ENCODE results near the gene SHMT2.

SHMT2 gene

DNA sequence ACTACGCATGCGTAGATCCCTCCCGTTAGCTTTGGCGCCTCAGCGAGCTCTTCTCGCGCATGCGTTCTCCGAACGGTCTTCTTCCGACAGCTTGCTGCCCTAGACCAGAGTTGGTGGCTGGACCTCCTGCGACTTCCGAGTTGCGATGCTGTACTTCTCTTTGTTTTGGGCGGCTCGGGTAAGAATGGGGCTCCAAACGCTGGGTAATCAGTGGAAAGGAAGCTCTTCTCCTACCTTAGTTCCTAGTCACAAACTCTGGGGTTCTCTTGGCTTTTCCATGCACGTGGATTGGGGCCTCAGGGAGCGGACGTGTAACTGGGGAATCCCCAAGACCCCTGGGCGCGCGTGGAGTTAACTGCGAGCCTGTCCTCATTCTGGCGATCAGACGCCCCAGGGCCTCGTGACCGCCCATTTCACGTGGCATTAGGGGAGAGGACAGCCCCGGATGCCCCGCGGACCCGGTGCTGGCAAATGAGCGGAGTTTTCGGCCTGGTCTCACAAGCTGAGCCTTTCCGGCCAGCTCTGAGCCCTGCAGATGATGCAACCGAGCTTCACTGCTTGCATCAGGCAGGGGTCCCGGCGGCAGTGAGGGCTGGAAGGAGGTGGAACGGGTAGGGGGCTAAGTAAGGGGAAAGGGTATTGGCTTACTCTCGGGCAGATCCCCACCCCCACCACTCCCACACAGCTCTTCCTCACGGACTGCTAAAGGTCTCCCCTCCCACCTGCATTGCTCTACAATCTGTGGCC lies at the start of gene SHMT2:
TSS of gene SHMT2 (plus strand) at position 78 of the 747 bp plus-strand sequence. CDS start at position 146, 68 bp downstream.
- Mint-ChIP-seq H3K36me3 (ENCODE audit: low read depth) (peaks cover 50% of the 10 kb centered on the region), H3K27ac (peak within 1 kb of the TSS; percentile 99), H3K4me3 (peak within 1 kb of the TSS; percentile 99), H3K4me1 (ENCODE audit: low read depth) (peaks cover 75% of the 10 kb centered on the region), H3K9me3 (no peaks in the 10 kb centered on the region), H3K27me3 (peaks cover 27% of the 10 kb centered on the region)

DNA sequence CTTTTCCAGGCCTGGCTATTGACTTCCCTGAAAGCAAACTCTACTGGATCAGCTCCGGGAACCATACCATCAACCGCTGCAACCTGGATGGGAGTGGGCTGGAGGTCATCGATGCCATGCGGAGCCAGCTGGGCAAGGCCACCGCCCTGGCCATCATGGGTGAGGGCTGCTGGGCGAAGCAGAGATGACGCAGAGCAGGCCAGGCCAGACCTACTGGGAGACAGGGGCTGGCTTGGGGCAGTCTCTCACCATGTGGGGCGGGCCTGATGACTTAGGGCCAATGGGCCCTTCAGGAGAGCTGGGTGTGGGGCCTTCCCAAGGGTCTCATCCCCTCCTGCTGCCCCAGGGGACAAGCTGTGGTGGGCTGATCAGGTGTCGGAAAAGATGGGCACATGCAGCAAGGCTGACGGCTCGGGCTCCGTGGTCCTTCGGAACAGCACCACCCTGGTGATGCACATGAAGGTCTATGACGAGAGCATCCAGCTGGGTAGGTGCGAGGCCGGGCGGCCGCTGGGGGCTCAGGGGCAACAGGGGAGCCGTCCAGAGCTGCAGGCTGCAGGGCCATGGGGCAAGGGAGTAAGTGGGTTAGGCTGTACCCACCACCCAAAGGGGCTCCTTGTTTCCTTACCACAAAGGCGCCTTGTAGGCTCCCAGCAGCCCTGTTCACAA lies 49.1 kb upstream of the SHMT2 start:
- no peaks in the 10 kb centered on the region for H3K4me1 Mint-ChIP-seq (ENCODE audit: low read depth)
- H3K4me3 Mint-ChIP-seq, result no peak overlapping the region
- H3K36me3 Mint-ChIP-seq (ENCODE audit: low read depth), result no peaks in the 10 kb centered on the region
- no peak overlapping the region for H3K27ac Mint-ChIP-seq
- no peaks in the 10 kb centered on the region for H3K27me3 Mint-ChIP-seq
- H3K9me3 Mint-ChIP-seq, result no peaks in the 10 kb centered on the region

DNA sequence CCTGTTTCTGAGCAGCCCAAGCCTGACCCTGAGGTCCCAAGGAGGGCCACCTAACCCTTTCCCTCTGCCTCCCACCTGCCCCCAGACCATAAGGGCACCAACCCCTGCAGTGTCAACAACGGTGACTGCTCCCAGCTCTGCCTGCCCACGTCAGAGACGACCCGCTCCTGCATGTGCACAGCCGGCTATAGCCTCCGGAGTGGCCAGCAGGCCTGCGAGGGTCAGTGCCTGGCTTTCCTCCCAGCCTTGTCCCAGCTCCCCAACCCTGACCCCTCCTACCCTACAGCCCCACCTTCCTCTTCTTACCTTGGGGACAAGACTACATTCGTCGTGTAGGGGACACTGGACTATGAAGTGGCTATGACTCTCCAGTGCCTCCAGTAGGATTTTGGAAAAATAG lies 48.4 kb upstream of the SHMT2 start:
- H3K9me3 Mint-ChIP-seq, result no peaks in the 10 kb centered on the region
- no peaks in the 10 kb centered on the region for H3K36me3 Mint-ChIP-seq (ENCODE audit: low read depth)
- no peaks in the 10 kb centered on the region for H3K27me3 Mint-ChIP-seq
- no peak overlapping the region for H3K4me3 Mint-ChIP-seq
- H3K27ac Mint-ChIP-seq, result no peak overlapping the region
- no peaks in the 10 kb centered on the region for H3K4me1 Mint-ChIP-seq (ENCODE audit: low read depth)

DNA sequence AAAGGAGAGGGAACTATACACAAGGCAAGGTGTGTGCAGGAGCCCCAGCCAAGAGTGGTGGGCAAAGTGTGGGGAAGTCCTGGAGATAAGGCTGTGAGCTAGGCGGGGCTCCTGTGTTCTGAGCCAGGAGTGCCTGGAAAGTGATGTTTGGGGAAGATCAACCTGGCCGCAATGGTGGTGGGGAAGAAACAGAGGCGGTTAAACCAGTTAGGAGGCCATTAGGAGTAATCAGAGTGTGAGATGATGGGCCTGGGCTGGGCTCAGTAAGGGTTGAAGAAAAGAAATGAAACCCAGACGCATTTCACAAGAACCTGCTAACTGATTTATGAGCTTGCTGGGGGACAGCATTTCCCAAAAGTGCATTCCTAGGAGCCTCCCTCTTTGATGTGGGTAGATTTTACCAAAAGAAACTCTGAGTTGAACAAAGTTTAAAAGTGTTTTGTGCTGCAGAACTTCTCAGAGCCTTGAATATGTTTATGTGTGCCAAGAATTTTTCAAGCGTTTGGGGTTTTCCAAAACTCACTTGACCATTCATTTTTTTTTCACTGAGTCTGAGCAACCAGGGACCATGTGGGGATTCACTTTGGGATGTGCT lies 47.9 kb upstream of the SHMT2 start:
- Mint-ChIP-seq H3K9me3 (no peaks in the 10 kb centered on the region), H3K27ac (no peak overlapping the region), H3K4me3 (no peak overlapping the region), H3K36me3 (ENCODE audit: low read depth) (no peaks in the 10 kb centered on the region), H3K27me3 (no peaks in the 10 kb centered on the region), H3K4me1 (ENCODE audit: low read depth) (no peaks in the 10 kb centered on the region)

DNA sequence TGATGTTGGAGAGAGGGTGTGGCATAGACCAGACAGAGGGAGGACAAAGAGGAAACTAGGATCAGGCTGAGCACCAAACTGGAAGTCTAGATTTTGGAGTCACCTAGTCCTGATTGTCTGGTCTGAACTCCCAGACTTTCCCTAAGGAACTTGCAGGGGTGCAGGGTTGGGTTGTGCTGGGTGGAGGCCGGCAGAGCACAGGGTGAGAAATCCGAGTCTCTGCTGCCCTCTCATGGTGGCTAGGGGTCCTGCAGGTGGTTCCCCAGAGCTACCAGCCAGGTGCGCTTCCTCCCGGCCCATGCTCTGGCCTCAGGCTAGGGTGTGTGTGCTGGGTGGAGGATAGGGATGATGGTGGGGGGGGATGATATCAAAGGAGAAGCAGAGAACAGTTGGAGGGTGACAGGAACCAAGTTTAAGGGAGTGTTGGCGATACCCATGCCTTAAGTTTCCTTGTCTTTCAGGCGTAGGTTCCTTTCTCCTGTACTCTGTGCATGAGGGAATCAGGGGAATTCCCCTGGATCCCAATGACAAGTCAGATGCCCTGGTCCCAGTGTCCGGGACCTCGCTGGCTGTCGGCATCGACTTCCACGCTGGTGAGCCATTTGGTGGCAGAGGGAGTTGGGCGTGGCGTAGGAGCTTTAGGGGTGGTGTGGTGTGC lies 46.5 kb upstream of the SHMT2 start:
- no peaks in the 10 kb centered on the region for H3K36me3 Mint-ChIP-seq (ENCODE audit: low read depth)
- no peaks in the 10 kb centered on the region for H3K9me3 Mint-ChIP-seq
- H3K27me3 Mint-ChIP-seq, result no peaks in the 10 kb centered on the region
- no peak overlapping the region for H3K27ac Mint-ChIP-seq
- H3K4me1 Mint-ChIP-seq (ENCODE audit: low read depth), result no peaks in the 10 kb centered on the region
- no peak overlapping the region for H3K4me3 Mint-ChIP-seq

DNA sequence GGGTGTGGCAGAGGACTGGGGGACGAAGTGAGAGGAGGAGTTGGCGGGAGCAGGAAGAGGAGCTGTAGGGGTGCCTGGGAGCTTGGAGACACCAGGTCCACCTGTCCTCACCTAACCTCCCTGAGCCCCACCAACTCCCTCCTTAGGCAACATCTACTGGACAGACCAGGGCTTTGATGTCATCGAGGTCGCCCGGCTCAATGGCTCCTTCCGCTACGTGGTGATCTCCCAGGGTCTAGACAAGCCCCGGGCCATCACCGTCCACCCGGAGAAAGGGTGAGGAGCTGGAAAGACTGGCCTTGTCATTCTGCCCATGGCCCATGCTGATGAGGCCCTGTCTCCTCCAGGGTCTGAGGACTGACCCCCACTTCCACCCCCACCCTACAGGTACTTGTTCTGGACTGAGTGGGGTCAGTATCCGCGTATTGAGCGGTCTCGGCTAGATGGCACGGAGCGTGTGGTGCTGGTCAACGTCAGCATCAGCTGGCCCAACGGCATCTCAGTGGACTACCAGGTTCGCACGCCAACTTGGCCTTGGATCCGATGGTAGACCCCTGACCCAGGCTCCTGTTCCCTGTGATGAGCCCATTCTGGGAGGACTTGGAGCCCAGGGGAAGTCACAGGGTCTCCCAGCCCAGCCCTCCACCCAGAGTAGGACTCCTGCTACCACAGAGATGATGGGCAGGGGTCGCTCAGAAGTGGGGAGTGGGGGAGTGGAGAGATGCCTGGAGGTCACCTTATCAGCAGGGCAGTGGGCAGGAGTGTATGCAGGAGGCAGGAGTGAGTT lies 45.4 kb upstream of the SHMT2 start:
- H3K36me3 Mint-ChIP-seq (ENCODE audit: low read depth), result no peaks in the 10 kb centered on the region
- H3K4me3 Mint-ChIP-seq, result no peak overlapping the region
- H3K27me3 Mint-ChIP-seq, result no peaks in the 10 kb centered on the region
- no peaks in the 10 kb centered on the region for H3K9me3 Mint-ChIP-seq
- no peaks in the 10 kb centered on the region for H3K4me1 Mint-ChIP-seq (ENCODE audit: low read depth)
- H3K27ac Mint-ChIP-seq, result no peak overlapping the region

DNA sequence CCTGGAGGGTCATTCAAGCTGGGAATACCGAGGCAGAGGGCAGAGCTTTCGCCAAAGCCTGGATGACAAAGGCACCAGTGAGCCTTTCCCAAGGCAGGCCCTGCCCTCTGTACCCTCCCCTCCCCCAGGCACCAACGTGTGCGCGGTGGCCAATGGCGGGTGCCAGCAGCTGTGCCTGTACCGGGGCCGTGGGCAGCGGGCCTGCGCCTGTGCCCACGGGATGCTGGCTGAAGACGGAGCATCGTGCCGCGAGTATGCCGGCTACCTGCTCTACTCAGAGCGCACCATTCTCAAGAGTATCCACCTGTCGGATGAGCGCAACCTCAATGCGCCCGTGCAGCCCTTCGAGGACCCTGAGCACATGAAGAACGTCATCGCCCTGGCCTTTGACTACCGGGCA lies 44.1 kb upstream of the SHMT2 start:
- Mint-ChIP-seq H3K27ac (no peak overlapping the region), H3K4me3 (no peak overlapping the region), H3K36me3 (ENCODE audit: low read depth) (no peaks in the 10 kb centered on the region), H3K9me3 (no peaks in the 10 kb centered on the region), H3K4me1 (ENCODE audit: low read depth) (no peaks in the 10 kb centered on the region), H3K27me3 (no peaks in the 10 kb centered on the region)

DNA sequence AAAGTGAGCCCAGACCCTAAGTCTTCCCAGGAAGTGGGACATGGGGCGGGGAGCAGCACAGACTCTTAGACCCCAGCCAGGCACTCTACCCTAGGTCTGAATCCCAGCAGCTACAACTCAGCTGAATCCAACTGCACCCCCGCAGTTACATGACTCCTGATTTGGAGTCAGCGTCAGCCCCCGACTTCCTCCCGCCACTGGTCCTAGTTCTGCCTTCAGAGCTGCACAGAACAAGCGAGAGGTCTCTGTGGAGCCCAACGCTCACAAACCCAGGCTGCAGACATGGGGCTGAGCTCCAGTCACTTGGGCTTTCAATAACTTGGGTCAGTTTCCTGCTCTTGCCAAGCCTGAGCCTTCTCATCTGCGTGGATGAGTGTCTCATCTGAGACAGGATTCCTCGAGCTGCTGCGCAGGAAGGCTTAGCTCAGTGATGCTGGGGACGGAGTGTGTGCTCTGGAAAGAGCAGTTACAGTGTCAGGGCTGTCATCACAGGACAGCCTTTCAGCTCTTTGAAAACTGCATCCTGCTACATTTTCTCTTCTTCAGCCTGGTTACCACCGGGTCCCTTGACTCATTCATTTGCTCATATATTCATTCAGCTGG lies 43.5 kb upstream of the SHMT2 start:
- Mint-ChIP-seq H3K9me3 (no peaks in the 10 kb centered on the region), H3K4me3 (no peak overlapping the region), H3K27ac (no peak overlapping the region), H3K4me1 (ENCODE audit: low read depth) (no peaks in the 10 kb centered on the region), H3K36me3 (ENCODE audit: low read depth) (no peaks in the 10 kb centered on the region), H3K27me3 (no peaks in the 10 kb centered on the region)

DNA sequence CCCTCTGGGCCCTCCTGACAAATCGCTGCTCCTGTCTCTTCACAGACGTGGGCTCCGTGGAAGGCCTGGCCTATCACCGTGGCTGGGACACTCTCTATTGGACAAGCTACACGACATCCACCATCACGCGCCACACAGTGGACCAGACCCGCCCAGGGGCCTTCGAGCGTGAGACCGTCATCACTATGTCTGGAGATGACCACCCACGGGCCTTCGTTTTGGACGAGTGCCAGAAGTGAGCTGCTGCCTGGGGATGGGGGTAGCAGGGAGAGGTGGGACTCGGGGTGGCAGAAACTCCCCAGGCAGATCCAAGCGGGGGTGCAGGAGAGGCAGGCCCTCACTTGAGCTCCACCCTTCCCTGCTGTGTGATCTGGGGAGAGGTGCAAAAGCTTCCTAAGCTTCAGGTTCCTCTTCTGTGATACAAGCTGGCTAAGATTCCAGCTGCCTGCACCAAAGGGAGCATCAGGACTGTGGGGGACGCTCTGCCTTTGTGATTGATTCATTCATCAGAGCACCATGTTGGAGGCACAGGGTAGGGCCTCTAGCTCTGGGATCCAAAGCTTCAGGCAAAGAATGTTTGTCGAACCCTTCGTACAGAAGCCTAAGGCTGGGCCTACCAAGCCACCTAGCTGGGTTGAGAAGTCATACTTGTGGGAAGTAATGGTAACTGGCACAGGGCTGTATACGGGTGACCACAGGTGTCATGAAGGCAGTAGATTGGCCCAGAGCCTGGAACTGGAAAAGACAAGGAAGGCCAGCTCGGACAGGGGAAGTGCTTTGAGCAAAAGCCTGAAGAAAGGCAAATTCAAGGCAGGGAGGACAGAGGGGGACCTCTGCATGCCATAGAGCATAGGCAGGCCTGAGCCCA lies 42.1 kb upstream of the SHMT2 start:
- Mint-ChIP-seq H3K27ac (no peak overlapping the region), H3K36me3 (ENCODE audit: low read depth) (no peaks in the 10 kb centered on the region), H3K4me3 (no peak overlapping the region), H3K27me3 (no peaks in the 10 kb centered on the region), H3K4me1 (ENCODE audit: low read depth) (no peaks in the 10 kb centered on the region), H3K9me3 (no peaks in the 10 kb centered on the region)

DNA sequence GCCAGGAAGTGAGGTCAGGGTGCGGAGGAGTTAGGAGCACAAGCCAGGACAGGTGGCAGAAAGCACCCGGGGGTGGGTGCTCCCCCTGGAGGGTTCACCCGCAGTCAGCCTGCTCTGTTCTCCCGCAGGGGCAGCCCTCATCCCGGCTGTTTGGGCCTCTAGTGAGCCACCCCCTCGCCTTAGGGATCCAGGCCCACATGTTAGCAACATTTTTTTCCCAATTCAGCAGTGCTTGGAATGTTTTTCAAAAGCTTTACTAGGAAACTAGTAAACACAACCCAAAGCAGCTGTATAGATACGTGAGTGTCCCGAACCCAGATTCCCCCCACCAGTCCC lies 41.5 kb upstream of the SHMT2 start:
- Mint-ChIP-seq H3K4me3 (no peak overlapping the region), H3K9me3 (no peaks in the 10 kb centered on the region), H3K36me3 (ENCODE audit: low read depth) (no peaks in the 10 kb centered on the region), H3K4me1 (ENCODE audit: low read depth) (no peaks in the 10 kb centered on the region), H3K27ac (no peak overlapping the region), H3K27me3 (no peaks in the 10 kb centered on the region)

DNA sequence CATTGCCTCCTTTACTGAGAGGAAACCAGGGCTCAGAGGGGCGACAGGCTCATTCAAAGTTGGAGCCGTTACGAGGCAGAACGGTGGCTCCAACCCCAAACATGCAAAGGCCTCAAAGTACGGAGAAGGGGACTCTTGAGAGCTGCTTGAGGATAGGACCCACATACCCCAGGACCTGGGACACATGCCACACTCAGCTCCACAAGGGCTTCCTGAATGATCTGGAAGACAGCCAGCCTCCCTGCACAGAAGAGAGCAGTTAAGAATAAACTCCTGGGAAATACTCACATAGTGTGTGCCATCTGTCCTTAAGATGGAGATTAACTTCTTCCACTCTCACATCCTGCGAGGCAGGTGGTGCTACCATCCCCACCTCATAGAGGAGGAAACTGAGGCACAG lies 39.5 kb upstream of the SHMT2 start:
- Mint-ChIP-seq H3K4me1 (ENCODE audit: low read depth) (no peaks in the 10 kb centered on the region), H3K4me3 (no peak overlapping the region), H3K9me3 (no peaks in the 10 kb centered on the region), H3K27me3 (no peaks in the 10 kb centered on the region), H3K36me3 (ENCODE audit: low read depth) (no peaks in the 10 kb centered on the region), H3K27ac (no peak overlapping the region)

DNA sequence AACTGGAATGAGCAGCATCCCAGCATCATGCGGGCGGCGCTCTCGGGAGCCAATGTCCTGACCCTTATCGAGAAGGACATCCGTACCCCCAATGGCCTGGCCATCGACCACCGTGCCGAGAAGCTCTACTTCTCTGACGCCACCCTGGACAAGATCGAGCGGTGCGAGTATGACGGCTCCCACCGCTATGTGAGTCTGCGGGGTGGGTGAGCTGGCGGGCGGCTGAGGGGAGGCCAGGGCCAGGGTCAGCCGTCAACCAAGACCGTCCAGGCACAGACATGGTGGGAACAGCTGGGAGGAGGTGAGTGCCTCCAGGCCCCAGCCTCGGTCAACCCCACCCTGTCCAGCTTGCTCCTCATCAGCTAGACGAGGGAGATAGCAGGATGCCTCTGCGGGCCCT lies 38.7 kb upstream of the SHMT2 start:
- no peak overlapping the region for H3K27ac Mint-ChIP-seq
- no peaks in the 10 kb centered on the region for H3K4me1 Mint-ChIP-seq (ENCODE audit: low read depth)
- no peaks in the 10 kb centered on the region for H3K9me3 Mint-ChIP-seq
- no peak overlapping the region for H3K4me3 Mint-ChIP-seq
- no peaks in the 10 kb centered on the region for H3K36me3 Mint-ChIP-seq (ENCODE audit: low read depth)
- H3K27me3 Mint-ChIP-seq, result no peaks in the 10 kb centered on the region

DNA sequence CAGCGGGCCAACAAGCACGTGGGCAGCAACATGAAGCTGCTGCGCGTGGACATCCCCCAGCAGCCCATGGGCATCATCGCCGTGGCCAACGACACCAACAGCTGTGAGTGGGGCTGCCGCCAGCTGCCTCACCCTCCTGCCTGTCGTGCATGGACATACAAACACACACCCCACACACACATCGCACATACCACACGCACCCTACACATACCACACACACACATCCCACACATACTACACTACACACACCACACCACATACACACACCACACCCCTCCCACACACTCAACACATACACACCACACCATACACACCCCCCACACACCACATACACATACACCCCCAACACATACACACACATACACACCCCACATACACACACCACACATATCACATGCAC lies 38.1 kb upstream of the SHMT2 start:
- Mint-ChIP-seq H3K4me1 (ENCODE audit: low read depth) (no peaks in the 10 kb centered on the region), H3K27ac (no peak overlapping the region), H3K4me3 (no peak overlapping the region), H3K27me3 (no peaks in the 10 kb centered on the region), H3K9me3 (no peaks in the 10 kb centered on the region), H3K36me3 (ENCODE audit: low read depth) (no peaks in the 10 kb centered on the region)

DNA sequence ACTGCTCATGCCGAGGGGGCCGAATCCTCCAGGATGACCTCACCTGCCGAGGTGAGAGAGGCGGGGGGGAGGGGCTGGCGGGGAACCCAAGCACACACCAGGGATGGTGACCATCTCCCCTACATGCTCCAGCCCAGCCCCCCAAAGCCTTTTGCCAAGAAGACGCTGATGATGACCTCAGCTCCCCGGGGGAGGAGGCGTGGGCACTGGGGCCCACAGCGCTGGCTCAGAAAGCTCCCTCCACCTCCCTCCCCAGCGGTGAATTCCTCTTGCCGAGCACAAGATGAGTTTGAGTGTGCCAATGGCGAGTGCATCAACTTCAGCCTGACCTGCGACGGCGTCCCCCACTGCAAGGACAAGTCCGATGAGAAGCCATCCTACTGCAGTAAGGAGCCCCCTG lies 36.6 kb upstream of the SHMT2 start:
- no peaks in the 10 kb centered on the region for H3K9me3 Mint-ChIP-seq
- H3K27ac Mint-ChIP-seq, result no peak overlapping the region
- no peak overlapping the region for H3K4me3 Mint-ChIP-seq
- H3K36me3 Mint-ChIP-seq (ENCODE audit: low read depth), result no peaks in the 10 kb centered on the region
- no peaks in the 10 kb centered on the region for H3K4me1 Mint-ChIP-seq (ENCODE audit: low read depth)
- no peaks in the 10 kb centered on the region for H3K27me3 Mint-ChIP-seq

Data from stimulated activated naive CD8-positive, alpha-beta T cell treated with anti-CD3 and anti-CD28 coated beads, Interleukin-15, Interleukin-2, amounts not matched to agents 100 ng/mL and 50 ng/mL, for 24 hours (primary cell).